A549 (cell line): ENCODE results near the gene MCM6.

Experiments used
- CTCF ChIP-seq: fragments of >200 bp; sonication (Bioruptor Twin); formaldehyde crosslinking; IDR thresholded peaks from 3 replicates; pipeline ENCODE4 v1.5.1; 2016
- ELK1 ChIP-seq: fragments of 150-350 bp; IDR thresholded peaks from 2 replicates; pipeline ENCODE4 v1.6.1; 2014; ENCODE audit warnings: low read depth, mild to moderate bottlenecking, low read length
- EP300 ChIP-seq, 2 experiments: fragments of >200 bp; sonication (Bioruptor Twin); formaldehyde crosslinking; IDR thresholded peaks; 2 replicates in 1 of 2; 3 replicates in 1 of 2; pipeline ENCODE4 v1.6.1; 2016 to 2017
- HDAC2 ChIP-seq: fragments of 200-600 bp; sonication (generic); IDR thresholded peaks from 2 replicates; pipeline ENCODE4 v1.6.1; 2016
- JUN ChIP-seq, 2 experiments: fragments of >200 bp; sonication (Bioruptor Twin); formaldehyde crosslinking; IDR thresholded peaks; 2 replicates in 1 of 2; 3 replicates in 1 of 2; pipeline ENCODE4 v1.6.1; 2016 to 2017
- JUNB ChIP-seq: fragments of >200 bp; sonication (Bioruptor Twin); formaldehyde crosslinking; IDR thresholded peaks from 2 replicates; pipeline ENCODE4 v1.6.1; 2016
- KDM1A ChIP-seq: fragments of 200-600 bp; sonication (generic); IDR thresholded peaks from 2 replicates; pipeline ENCODE4 v1.6.1; 2016; ENCODE audit warnings: low read depth, mild to moderate bottlenecking
- KDM5A ChIP-seq: fragments of 200-600 bp; sonication (generic); IDR thresholded peaks from 2 replicates; pipeline ENCODE4 v1.6.1; 2016; ENCODE audit warnings: antibody characterized with exemption, mild to moderate bottlenecking
- MAX ChIP-seq: IDR thresholded peaks from 2 replicates; pipeline ENCODE4 v1.6.1; 2012
- POLR2A ChIP-seq: IDR thresholded peaks from 2 replicates; pipeline ENCODE4 v1.6.1; 2012; ENCODE audit warnings: mild to moderate bottlenecking, low read length
- RFX5 ChIP-seq: fragments of 450-650 bp; IDR thresholded peaks from 2 replicates; pipeline ENCODE4 v1.7.1; 2014; ENCODE audit warnings: antibody characterized with exemption, mild to moderate bottlenecking, moderate library complexity
- RNF2 ChIP-seq: fragments of 200-600 bp; sonication (generic); IDR thresholded peaks from 2 replicates; pipeline ENCODE4 v1.6.1; 2016; ENCODE audit warnings: low read depth, mild to moderate bottlenecking, antibody characterized with exemption, moderate library complexity, borderline replicate concordance
- ZFP36 ChIP-seq: fragments of 450-650 bp; IDR thresholded peaks from 2 replicates; pipeline ENCODE4 v1.6.1; 2014; ENCODE audit warnings: borderline replicate concordance; ENCODE audit not compliant: partially characterized antibody

GRCh38 chr2:135843671-135844070 is 32.6 kb downstream of the MCM6 start:
- TF ChIP-seq CTCF: no peak
- no peak for TF ChIP-seq HDAC2
- TF ChIP-seq POLR2A: no peak
- no peak for TF ChIP-seq JUN (IDR thresholded peaks at IDR 0.05)
- no peak for TF ChIP-seq ELK1
- no peak for TF ChIP-seq KDM1A
- TF ChIP-seq EP300 (IDR thresholded peaks at IDR 0.05): no peak
- TF ChIP-seq RFX5: no peak
- TF ChIP-seq JUNB: no peak
- TF ChIP-seq MAX: no peak
- TF ChIP-seq KDM5A: no peak
- no peak for TF ChIP-seq ZFP36
- no peak for TF ChIP-seq RNF2
